H1 (cell line): ENCODE data around the gene MED12L. TPM values are rescaled to one million over a fixed set of nuclear protein-coding genes. Genes with fewer than 3 reads are reported as not detected.
A peak's percentile ranks its signal among the peaks of the same experiment; 100 is the strongest.

Source experiments
- CTCF ChIA-PET: fragments of 300-600 bp; sonication (Branson Sonifier 250); formaldehyde crosslinking; loops from one replicate; lab custom pipeline; 2021; ENCODE audit not compliant: partially characterized antibody; lab: Charles Lee
- POLR2A ChIA-PET: fragments of 300-600 bp; sonication (Branson Sonifier 250); formaldehyde crosslinking; loops from one replicate; lab custom pipeline; 2021; ENCODE audit warnings: inconsistent platforms; ENCODE audit not compliant: partially characterized antibody; lab: Charles Lee
- DNase-seq, 2 experiments: peaks; one replicate each; pipeline versions ENCODE4 v3.0.0 to v3.0.0-alpha.2; 2010 to 2022; ENCODE audit warnings: low spot score in 2 of 2, low read depth in 1 of 2, mixed read lengths in 1 of 2
- FAIRE-seq: peaks from 2 replicates; lab custom pipeline; 2011; peaks lifted over from hg19 to GRCh38; lab: Jason Lieb, UNC
- H2AFZ ChIP-seq: 2 replicates; pipeline ENCODE4 v1.8.1; 2012; ENCODE audit warnings: low read length, inconsistent platforms
- H2AK5ac ChIP-seq: 2 replicates; pipeline ENCODE4 v1.6.1; 2013; ENCODE audit warnings: low read depth, low read length
- H2BK120ac ChIP-seq: replicated peaks from 2 replicates; pipeline ENCODE3; 2013; ENCODE audit warnings: low read depth, low read length, inconsistent platforms
- H2BK12ac ChIP-seq: 2 replicates; pipeline ENCODE4 v1.6.1; 2013; ENCODE audit warnings: low read depth, low read length
- H2BK15ac ChIP-seq: 2 replicates; pipeline ENCODE4 v1.6.1; 2013; ENCODE audit warnings: low read length
- H2BK20ac ChIP-seq: 2 replicates; pipeline ENCODE4 v1.6.1; 2013; ENCODE audit warnings: low read length
- H2BK5ac ChIP-seq: 2 replicates; pipeline ENCODE4 v1.6.1; 2013; ENCODE audit warnings: low read depth, low read length
- H3K14ac ChIP-seq: 2 replicates; pipeline ENCODE4 v1.6.1; 2013; ENCODE audit warnings: inconsistent platforms; ENCODE audit not compliant: insufficient read length
- H3K18ac ChIP-seq: 2 replicates; pipeline ENCODE4 v1.6.1; 2013; ENCODE audit warnings: low read length; ENCODE audit errors: extremely low read depth
- H3K23ac ChIP-seq: 2 replicates; pipeline ENCODE4 v1.6.1; 2013; ENCODE audit warnings: inconsistent platforms; ENCODE audit not compliant: insufficient read length
- H3K23me2 ChIP-seq: 2 replicates; pipeline ENCODE4 v1.6.1; 2013; ENCODE audit warnings: low read depth, low read length
- H3K27ac ChIP-seq: 2 replicates; pipeline ENCODE4 v1.6.1; 2011; ENCODE audit warnings: low read depth, low read length, inconsistent platforms
- H3K27me3 ChIP-seq, 4 experiments: replicated peaks in 1 of 4; 1 replicate in 1 of 4; 2 replicates in 3 of 4; pipeline versions ENCODE4 v1.6.1 to v1.8.1; 2011 to 2013; ENCODE audit warnings: low read length in 3 of 4, mild to moderate bottlenecking in 3 of 4, inconsistent platforms in 2 of 4, mixed read lengths in 2 of 4, moderate library complexity in 1 of 4; ENCODE audit not compliant: control insufficient read depth in 3 of 4, insufficient read depth in 3 of 4; ENCODE audit errors: extremely low read depth in 1 of 4
- H3K36me3 ChIP-seq, 4 experiments: 2 replicates each; pipeline versions ENCODE4 v1.6.1 to v1.8.1; 2011 to 2013; ENCODE audit warnings: mild to moderate bottlenecking in 4 of 4, low read length in 3 of 4, moderate library complexity in 2 of 4, control low read depth in 1 of 4, inconsistent platforms in 1 of 4; ENCODE audit not compliant: insufficient read depth in 4 of 4, control insufficient read depth in 2 of 4
- H3K4ac ChIP-seq: replicated peaks from 2 replicates; pipeline ENCODE3; 2013; ENCODE audit warnings: low read length, low read depth, mixed read lengths, inconsistent platforms; ENCODE audit not compliant: insufficient read length
- H3K4me1 ChIP-seq, 4 experiments: replicated peaks in 1 of 4; 1 replicate in 1 of 4; 2 replicates in 3 of 4; pipeline versions ENCODE4 v1.6.1 to v1.8.1; 2011 to 2013; ENCODE audit warnings: low read length in 3 of 4, inconsistent platforms in 2 of 4, mixed read lengths in 1 of 4; ENCODE audit not compliant: insufficient read depth in 4 of 4, control insufficient read depth in 3 of 4
- H3K4me2 ChIP-seq, 2 experiments: 2 replicates each; pipeline versions ENCODE4 v1.6.1 to v1.8.1; 2011 to 2013; ENCODE audit warnings: low read depth in 2 of 2, low read length in 2 of 2, control low read depth in 1 of 2, inconsistent platforms in 1 of 2, mild to moderate bottlenecking in 1 of 2; ENCODE audit not compliant: insufficient read depth in 1 of 2
- H3K4me3 ChIP-seq, 4 experiments: fragments of 200-600, 300-600 bp in 1 of 4; sonication (generic), shearing (Covaris generic), sonication (Bioruptor Twin) in 1 of 4; 2 replicates each; pipeline versions ENCODE4 v1.5.1 to v1.8.1; 2011 to 2016; ENCODE audit warnings: low read length in 4 of 4, low read depth in 3 of 4, control low read depth in 2 of 4, inconsistent platforms in 2 of 4, mild to moderate bottlenecking in 2 of 4, mixed read lengths in 1 of 4, moderate library complexity in 1 of 4; ENCODE audit not compliant: insufficient read depth in 2 of 4; ENCODE audit errors: extremely low read depth in 1 of 4
- H3K56ac ChIP-seq: replicated peaks from 2 replicates; pipeline ENCODE3; 2013; ENCODE audit warnings: low read depth, mild to moderate bottlenecking, mixed read lengths, low read length, inconsistent platforms; ENCODE audit not compliant: insufficient read length
- H3K79me1 ChIP-seq: 2 replicates; pipeline ENCODE4 v1.6.1; 2013; ENCODE audit warnings: low read depth, low read length, control low read depth
- H3K79me2 ChIP-seq, 2 experiments: 2 replicates each; pipeline versions ENCODE4 v1.6.1 to v1.8.1; 2012 to 2013; ENCODE audit warnings: low read length in 2 of 2, mild to moderate bottlenecking in 2 of 2, inconsistent platforms in 1 of 2; ENCODE audit not compliant: insufficient read depth in 2 of 2, control insufficient read depth in 1 of 2
- H3K9ac ChIP-seq, 4 experiments: replicated peaks in 1 of 4; 1 replicate in 1 of 4; 2 replicates in 3 of 4; pipeline versions ENCODE4 v1.6.1 to v1.8.1; 2011 to 2013; ENCODE audit warnings: low read depth in 3 of 4, low read length in 3 of 4, control low read depth in 2 of 4, mild to moderate bottlenecking in 2 of 4, moderate library complexity in 2 of 4, inconsistent platforms in 1 of 4; ENCODE audit errors: extremely low read depth in 1 of 4
- H3K9me3 ChIP-seq, 2 experiments: 2 replicates each; pipeline versions ENCODE4 v1.6.1 to v1.8.1; 2012 to 2013; ENCODE audit warnings: mild to moderate bottlenecking in 2 of 2, moderate library complexity in 2 of 2, control low read depth in 1 of 2, inconsistent platforms in 1 of 2, low read depth in 1 of 2, low read length in 1 of 2, mixed read lengths in 1 of 2; ENCODE audit not compliant: insufficient read depth in 2 of 2
- H4K20me1 ChIP-seq, 2 experiments: replicated peaks in 1 of 2; 2 replicates each; pipeline versions ENCODE3 to v1.8.1; 2011 to 2013; ENCODE audit warnings: inconsistent platforms in 2 of 2, low read length in 2 of 2, mild to moderate bottlenecking in 1 of 2; ENCODE audit not compliant: insufficient read depth in 2 of 2, control insufficient read depth in 1 of 2
- H4K5ac ChIP-seq: 2 replicates; pipeline ENCODE4 v1.6.1; 2013; ENCODE audit warnings: low read length, low read depth, mixed read lengths, inconsistent platforms; ENCODE audit not compliant: insufficient read length
- H4K8ac ChIP-seq: 2 replicates; pipeline ENCODE4 v1.8.0; 2013; ENCODE audit warnings: mild to moderate bottlenecking, moderate library complexity, low read length, inconsistent platforms; ENCODE audit not compliant: insufficient read depth; ENCODE audit errors: extremely low read depth
- H4K91ac ChIP-seq: replicated peaks from 2 replicates; pipeline ENCODE3; 2013; ENCODE audit warnings: low read length, mixed read lengths, inconsistent platforms; ENCODE audit not compliant: insufficient read length
- BACH1 ChIP-seq: IDR thresholded peaks from 2 replicates; pipeline ENCODE4 v1.6.1; 2012; ENCODE audit warnings: low read length, improper control_type of control experiment
- EP300 ChIP-seq, 2 experiments: IDR thresholded peaks; 1 replicate in 1 of 2; 2 replicates in 1 of 2; pipeline ENCODE4 v1.6.1; 2011 to 2012; ENCODE audit warnings: low read depth in 2 of 2, low read length in 2 of 2, mild to moderate bottlenecking in 2 of 2, borderline replicate concordance in 1 of 2, inconsistent platforms in 1 of 2, moderate library complexity in 1 of 2
- GABPA ChIP-seq: IDR thresholded peaks from 2 replicates; pipeline ENCODE4 v1.6.1; 2011; ENCODE audit warnings: mild to moderate bottlenecking, low read length, moderate library complexity, borderline replicate concordance; ENCODE audit not compliant: insufficient read depth
- GTF2F1 ChIP-seq: IDR thresholded peaks from 2 replicates; pipeline ENCODE4 v1.6.1; 2012; ENCODE audit warnings: low read depth, low read length, improper control_type of control experiment, borderline replicate concordance
- JUND ChIP-seq: IDR thresholded peaks from 2 replicates; pipeline ENCODE4 v1.6.1; 2011; ENCODE audit warnings: mild to moderate bottlenecking, improper control_type of control experiment, low read length
- RFX5 ChIP-seq: IDR thresholded peaks from 2 replicates; pipeline ENCODE4 v1.6.1; 2011; ENCODE audit warnings: low read depth, low read length, improper control_type of control experiment, borderline replicate concordance
- SAP30 ChIP-seq: fragments of 300-600 bp; sonication (generic); IDR thresholded peaks from 2 replicates; pipeline ENCODE4 v1.7.1; 2012; ENCODE audit warnings: low read length, moderate library complexity, mild to moderate bottlenecking, inconsistent platforms; ENCODE audit not compliant: insufficient read depth, insufficient replicate concordance
- SUZ12 ChIP-seq: fragments of 200-600 bp; sonication (generic); IDR thresholded peaks from 2 replicates; pipeline ENCODE4 v1.6.1; 2012; ENCODE audit warnings: mild to moderate bottlenecking, inconsistent platforms, low read length, moderate library complexity, mixed read lengths
- TAF1 ChIP-seq: IDR thresholded peaks from 2 replicates; pipeline ENCODE4 v1.6.1; 2011; ENCODE audit warnings: mild to moderate bottlenecking, low read depth, low read length
- TAF7 ChIP-seq: optimal IDR thresholded peaks from 2 replicates; pipeline ENCODE3; 2011; ENCODE audit warnings: low read depth, mild to moderate bottlenecking, inconsistent platforms, low read length, moderate library complexity, borderline replicate concordance
- YY1 ChIP-seq: IDR thresholded peaks from 2 replicates; pipeline ENCODE4 v1.6.1; 2011; ENCODE audit warnings: low read depth, mild to moderate bottlenecking, low read length
- WGBS, 2 experiments: shearing (Covaris generic) in 1 of 2; methylation state at CpG; one replicate each; pipeline versions ENCODE4 v1.1.6 to v1.1.7; 2013 to 2015; ENCODE audit warnings: low lambda C conversion rate in 2 of 2, mixed read lengths in 2 of 2, inconsistent platforms in 1 of 2, low coverage in 1 of 2, missing lambda C conversion rate in 1 of 2; ENCODE audit not compliant: insufficient replicate concordance in 2 of 2, insufficient coverage in 1 of 2, insufficient read length in 1 of 2; ENCODE audit errors: extremely low coverage in 1 of 2, missing lambda C conversion rate in 1 of 2; 5-methylcytosine and 5-hydroxymethylcytosine counted together
- polyA plus RNA-seq, 7 experiments: library from polyadenylated mRNA; depleted of rRNA in 3 of 7; stranded (reverse) in 5 of 7; unstranded in 2 of 7; fragments of >200 nt in 5 of 7; fragments of 200-250 nt in 2 of 7; gene quantifications; 1 replicate in 5 of 7; 2 replicates in 1 of 7; 4 replicates in 1 of 7; pipeline versions ENCODE4 v1.2.1 to v1.2.3, GENCODE V29; 2011 to 2013; ENCODE audit warnings: missing spikeins in 2 of 7, mixed read lengths in 2 of 7
- total RNA-seq: library from RNA; stranded (reverse); fragmentation: NEBNext Ultra II Directional; extraction: Animal tissue kit (Norgen Biotek cat#: 25700); gene quantifications from 2 replicates; pipeline ENCODE4 v1.2.1, GENCODE V29; 2021
- TF ChIP-seq, protein P1 (sequence below): IDR thresholded peaks from 2 replicates; pipeline ENCODE4 v1.6.1; 2012; ENCODE audit warnings: inconsistent platforms

The MED12L gene
- total and polyA plus RNA-seq, 2 of the 8 experiments (the other 6 are each of a cell fraction or from before 2014, with no cell fraction given), result 3.6 to 26.2 TPM

DNA sequence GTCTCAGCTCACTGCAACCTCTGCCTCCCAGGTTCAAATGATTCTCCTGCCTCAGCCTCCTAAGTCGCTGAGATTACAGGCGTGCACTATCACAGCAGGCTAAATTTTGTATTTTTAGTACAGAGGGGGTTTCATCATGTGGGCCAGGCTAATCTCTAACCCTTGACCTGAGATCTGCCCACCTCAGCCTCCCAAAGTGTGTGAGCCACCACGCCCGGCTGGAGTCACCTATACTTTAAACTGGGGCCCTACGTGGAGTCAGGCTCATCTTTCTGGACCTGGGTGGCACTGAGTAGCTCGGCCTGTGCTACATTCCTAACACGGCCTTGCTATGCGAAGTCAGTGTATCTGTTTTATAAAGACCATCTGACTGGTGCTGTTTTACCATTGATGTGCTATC is 111.8 kb downstream of the MED12L start:
- FAIRE-seq (no peak), DNase-seq (no peak)
- no peak overlapping the region for H2AFZ ChIP-seq
- no peak overlapping the region for H2BK20ac ChIP-seq
- H3K79me1 ChIP-seq, result no peaks in the 10 kb centered on the region
- H2BK5ac ChIP-seq, result no peak overlapping the region
- H2BK12ac ChIP-seq, result no peak overlapping the region
- H2BK120ac ChIP-seq, result no peak overlapping the region
- 0 out of 2 replicates have a peak overlapping the region, but pooled peaks have one; percentile 7 for H4K8ac ChIP-seq
- H3K14ac ChIP-seq, result no peak overlapping the region
- no peak overlapping the region for H3K56ac ChIP-seq
- no peaks in the 10 kb centered on the region for H3K9me3 ChIP-seq
- CTCF ChIA-PET, result interaction anchor here (0.7 to 4.4 kb wide), 5 partner anchors 10 to 29 kb away, joined by 3 to 18 read pairs (median 4); no protein-coding TSS in a partner anchor
- H3K4ac ChIP-seq, result no peak overlapping the region
- H3K79me2 ChIP-seq, result no peaks in the 10 kb centered on the region
- no peak overlapping the region for H3K9ac ChIP-seq
- no peaks in the 10 kb centered on the region for H3K4me1 ChIP-seq
- 93% methylated on average over 8 of the region's 8 CpGs; no CpG with 5 or more reads in 1 of the 2 experiments for WGBS, 2 experiments
- no peak overlapping the region for H3K18ac ChIP-seq
- H3K36me3 ChIP-seq, result peaks cover 0 to 4% (median 0%) of the 10 kb centered on the region in 4 experiments; a peak in 3 of 8 replicates
- no peak overlapping the region for H2BK15ac ChIP-seq
- H3K23me2 ChIP-seq, result no peaks in the 10 kb centered on the region
- no peak overlapping the region for H3K4me2 ChIP-seq
- H4K91ac ChIP-seq, result no peak overlapping the region
- H3K27me3 ChIP-seq, result no peaks in the 10 kb centered on the region
- H3K27ac ChIP-seq, result no peak overlapping the region
- no peak overlapping the region for H3K4me3 ChIP-seq
- POLR2A ChIA-PET, result no interaction called here
- TF ChIP-seq EP300 (IDR thresholded peaks at IDR 0.05; ENCODE audit: borderline replicate concordance in 1 of 2, low read depth in 2 of 2, low read length in 2 of 2) (no peak), JUND (no peak), RFX5 (no peak), SAP30 (no peak), TAF7 (no peak), SUZ12 (no peak), GABPA (no peak), GTF2F1 (no peak), BACH1 (no peak), TAF1 (no peak), YY1 (no peak)
- TF ChIP-seq, protein P1, sequence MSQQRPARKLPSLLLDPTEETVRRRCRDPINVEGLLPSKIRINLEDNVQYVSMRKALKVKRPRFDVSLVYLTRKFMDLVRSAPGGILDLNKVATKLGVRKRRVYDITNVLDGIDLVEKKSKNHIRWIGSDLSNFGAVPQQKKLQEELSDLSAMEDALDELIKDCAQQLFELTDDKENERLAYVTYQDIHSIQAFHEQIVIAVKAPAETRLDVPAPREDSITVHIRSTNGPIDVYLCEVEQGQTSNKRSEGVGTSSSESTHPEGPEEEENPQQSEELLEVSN, result no peak
- TF ChIP-seq, all 59 proteins: peak for 0
- Histone ChIP-seq H2AK5ac (no peak overlapping the region), H4K5ac (no peak overlapping the region), H4K20me1 (no peaks in the 10 kb centered on the region), H3K23ac (no peak overlapping the region)
